BLaER1 treated with 17β-estradiol and CSF1 and Interleukin-3, amounts not matched to agents 10 nM and 100 nM (cell line): ENCODE measurements around the gene GP9.

Experiments used
- H3K27ac ChIP-seq, 11 experiments: shearing (Covaris generic); formaldehyde crosslinking; 2 replicates each; pipeline ENCODE4 v1.8.1; 2022
- H3K27me3 ChIP-seq, 11 experiments: shearing (Covaris generic); formaldehyde crosslinking; 2 replicates each; pipeline ENCODE4 v1.8.1; 2022
- H3K36me3 ChIP-seq, 11 experiments: shearing (Covaris generic); formaldehyde crosslinking; 2 replicates each; pipeline ENCODE4 v1.8.1; 2022
- H3K4me1 ChIP-seq, 10 experiments: shearing (Covaris generic); formaldehyde crosslinking; 2 replicates each; pipeline ENCODE4 v1.8.1; 2022
- H3K4me2 ChIP-seq, 11 experiments: shearing (Covaris generic); formaldehyde crosslinking; 2 replicates each; pipeline ENCODE4 v1.8.1; 2022
- H3K4me3 ChIP-seq, 10 experiments: shearing (Covaris generic); formaldehyde crosslinking; 2 replicates each; pipeline ENCODE4 v1.8.1; 2022
- H3K9ac ChIP-seq, 11 experiments: shearing (Covaris generic); formaldehyde crosslinking; 2 replicates each; pipeline ENCODE4 v1.8.1; 2022
- H3K9me3 ChIP-seq, 11 experiments: shearing (Covaris generic); formaldehyde crosslinking; replicated peaks in 1 of 11; 2 replicates each; pipeline ENCODE4 v1.8.1; 2022
- H4K20me1 ChIP-seq, 11 experiments: shearing (Covaris generic); formaldehyde crosslinking; 2 replicates each; pipeline ENCODE4 v1.8.1; 2022
- Cebpa-rat ChIP-seq, 11 experiments: shearing (Covaris generic); IDR thresholded peaks; 2 replicates each; pipeline ENCODE4 v1.8.1; 2022

GP9 gene

GRCh38 chr3:129025108-129025507 is 35.5 kb upstream of the GP9 start:
- no peak for TF ChIP-seq Cebpa-rat (IDR thresholded peaks at IDR 0.05)
- H3K27ac ChIP-seq = no peak overlapping the region

GRCh38 chr3:129025691-129026435 is 34.7 kb upstream of the GP9 start:
- peak overlapping the region in 2 of 11 experiments; percentile 30 to 61; a peak in 1 of 22 replicates for H3K9ac ChIP-seq

More at GRCh38 chr3:129025108-129025507, 35.5 kb upstream of the GP9 start:
- Histone ChIP-seq H3K4me2 (no peak overlapping the region; a peak in 1 of 22 replicates), H3K27me3 (no peaks in the 10 kb centered on the region), H3K4me3 (no peak overlapping the region), H3K36me3 (no peaks in the 10 kb centered on the region), H3K9me3 (peaks cover under 1 to 4% (median 3%) of the 10 kb centered on the region in 11 experiments; a peak in 14 of 22 replicates), H3K9ac (no peak overlapping the region), H4K20me1 (no peaks in the 10 kb centered on the region), H3K4me1 (peaks cover 11 to 51% (median 34%) of the 10 kb centered on the region in 10 experiments)

GRCh38 chr3:129026728-129027543 is 33.6 kb upstream of the GP9 start:
- peaks cover 11 to 59% (median 40%) of the 10 kb centered on the region in 10 experiments for H3K4me1 ChIP-seq
- H3K27me3 ChIP-seq = no peaks in the 10 kb centered on the region
- peak overlapping the region; percentile 43 to 72 (median 56) for H3K4me3 ChIP-seq
- H3K27ac ChIP-seq = peak overlapping the region in 10 of 11 experiments; percentile 14 to 61 (median 42); a peak in 12 of 22 replicates
- H3K9ac ChIP-seq = peak overlapping the region; percentile 15 to 73 (median 66); a peak in 20 of 22 replicates
- no peaks in the 10 kb centered on the region for H3K36me3 ChIP-seq
- H3K9me3 ChIP-seq = peaks cover 5 to 14% (median 9%) of the 10 kb centered on the region in 11 experiments; a peak in 16 of 22 replicates
- H3K4me2 ChIP-seq = peak overlapping the region; percentile 81 to 97 (median 85)
- no peaks in the 10 kb centered on the region for H4K20me1 ChIP-seq
- TF ChIP-seq Cebpa-rat (IDR thresholded peaks at IDR 0.05) = no peak

More at GRCh38 chr3:129025691-129026435, 34.7 kb upstream of the GP9 start:
- no peaks in the 10 kb centered on the region for H4K20me1 ChIP-seq
- H3K27me3 ChIP-seq = no peaks in the 10 kb centered on the region
- no peak for TF ChIP-seq Cebpa-rat (IDR thresholded peaks at IDR 0.05)
- no peaks in the 10 kb centered on the region for H3K36me3 ChIP-seq
- peaks cover 11 to 51% (median 34%) of the 10 kb centered on the region in 10 experiments for H3K4me1 ChIP-seq
- H3K27ac ChIP-seq = peak overlapping the region in 2 of 11 experiments; percentile 14 to 51; a peak in 1 of 22 replicates
- H3K4me2 ChIP-seq = peak overlapping the region; percentile 81 to 97 (median 85); a peak in 21 of 22 replicates
- peaks cover 5 to 12% (median 9%) of the 10 kb centered on the region in 11 experiments; a peak in 16 of 22 replicates for H3K9me3 ChIP-seq
- no peak overlapping the region for H3K4me3 ChIP-seq

GRCh38 chr3:129027544-129027880 is 33.1 kb upstream of the GP9 start:
- Histone ChIP-seq H3K4me2 (peak overlapping the region; percentile 81 to 97 (median 85)), H3K27ac (peak overlapping the region in 8 of 11 experiments; percentile 22 to 50 (median 42); a peak in 8 of 22 replicates), H3K27me3 (no peaks in the 10 kb centered on the region; a peak in 1 of 22 replicates), H3K9ac (peak overlapping the region; percentile 15 to 73 (median 66); a peak in 19 of 22 replicates), H3K9me3 (peaks cover 5 to 14% (median 9%) of the 10 kb centered on the region in 11 experiments; a peak in 16 of 22 replicates), H3K4me3 (peak overlapping the region; percentile 43 to 72 (median 56)), H3K36me3 (no peaks in the 10 kb centered on the region), H4K20me1 (no peaks in the 10 kb centered on the region), H3K4me1 (peaks cover 12 to 59% (median 40%) of the 10 kb centered on the region in 10 experiments)
- no peak for TF ChIP-seq Cebpa-rat (IDR thresholded peaks at IDR 0.05)

GRCh38 chr3:129028866-129029265 is 31.7 kb upstream of the GP9 start:
- no peaks in the 10 kb centered on the region for H4K20me1 ChIP-seq
- H3K9me3 ChIP-seq = peaks cover 5 to 14% (median 9%) of the 10 kb centered on the region in 11 experiments; a peak in 16 of 22 replicates
- no peak overlapping the region for H3K9ac ChIP-seq
- H3K27me3 ChIP-seq = peaks cover 0 to 3% (median 0%) of the 10 kb centered on the region in 11 experiments; a peak in 1 of 22 replicates
- H3K36me3 ChIP-seq = no peaks in the 10 kb centered on the region
- H3K4me1 ChIP-seq = peaks cover 11 to 59% (median 45%) of the 10 kb centered on the region in 10 experiments
- TF ChIP-seq Cebpa-rat (IDR thresholded peaks at IDR 0.05) = no peak
- H3K4me3 ChIP-seq = no peak overlapping the region
- no peak overlapping the region for H3K27ac ChIP-seq
- H3K4me2 ChIP-seq = no peak overlapping the region

GRCh38 chr3:129030611-129031010 is 30.0 kb upstream of the GP9 start:
- Histone ChIP-seq H3K4me1 (peaks cover 23 to 68% (median 61%) of the 10 kb centered on the region in 10 experiments), H3K4me3 (no peak overlapping the region), H3K36me3 (no peaks in the 10 kb centered on the region), H3K27me3 (peaks cover 0 to 3% (median 0%) of the 10 kb centered on the region in 11 experiments; a peak in 1 of 22 replicates), H3K4me2 (0 out of 22 replicates have a peak overlapping the region, but pooled peaks of 1 of the 11 experiments have one; percentile 79), H3K27ac (no peak overlapping the region), H3K9me3 (peaks cover 5 to 14% (median 9%) of the 10 kb centered on the region in 11 experiments; a peak in 16 of 22 replicates), H3K9ac (no peak overlapping the region; a peak in 1 of 22 replicates), H4K20me1 (no peaks in the 10 kb centered on the region)
- TF ChIP-seq Cebpa-rat (IDR thresholded peaks at IDR 0.05) = no peak

GRCh38 chr3:129031476-129032215 is 28.9 kb upstream of the GP9 start:
- Histone ChIP-seq H3K4me1 (peaks cover 28 to 68% (median 62%) of the 10 kb centered on the region in 10 experiments), H3K36me3 (no peaks in the 10 kb centered on the region), H3K27ac (peak overlapping the region in 1 of 11 experiments; percentile 15; a peak in 1 of 22 replicates), H3K4me3 (no peak overlapping the region), H3K27me3 (peaks cover 0 to 3% (median 0%) of the 10 kb centered on the region in 11 experiments; a peak in 1 of 22 replicates), H3K4me2 (peak overlapping the region in 8 of 11 experiments; percentile 51 to 85 (median 77); a peak in 16 of 22 replicates), H4K20me1 (no peaks in the 10 kb centered on the region), H3K9ac (peak overlapping the region in 1 of 11 experiments; percentile 1; a peak in 1 of 22 replicates), H3K9me3 (peaks cover 5 to 14% (median 9%) of the 10 kb centered on the region in 11 experiments; a peak in 16 of 22 replicates)
- TF ChIP-seq Cebpa-rat (IDR thresholded peaks at IDR 0.05) = no peak

- TF ChIP-seq Cebpa-rat (IDR thresholded peaks at IDR 0.05) = no peak
- H3K4me2 ChIP-seq = peak overlapping the region in 10 of 11 experiments; percentile 14 to 85 (median 72); a peak in 18 of 22 replicates
- H3K4me1 ChIP-seq = peaks cover 21 to 62% (median 57%) of the 10 kb centered on the region in 10 experiments
- no peaks in the 10 kb centered on the region for H4K20me1 ChIP-seq
- H3K27ac ChIP-seq = peak overlapping the region in 3 of 11 experiments; percentile 5 to 31 (median 20); a peak in 2 of 22 replicates
- no peak overlapping the region for H3K4me3 ChIP-seq
- H3K9ac ChIP-seq = peak overlapping the region in 6 of 11 experiments; percentile 3 to 52 (median 28); a peak in 6 of 22 replicates
- H3K36me3 ChIP-seq = no peaks in the 10 kb centered on the region
- peaks cover 0 to 3% (median 0%) of the 10 kb centered on the region in 11 experiments; a peak in 1 of 22 replicates for H3K27me3 ChIP-seq
- H3K9me3 ChIP-seq = peaks cover 5 to 14% (median 9%) of the 10 kb centered on the region in 11 experiments; a peak in 16 of 22 replicates
These were observed 27.9 kb upstream of the GP9 start for GRCh38 chr3:129032716-129033115.
